HG02678 (cell line): ENCODE measurements around the gene TIAM2.

Source experiments
- ATAC-seq: cut with Tn5 transposase; IDR thresholded peaks from one replicate; pipeline ENCODE4 v1.9.1; 2021; ENCODE audit warnings: mild to moderate bottlenecking, moderate library complexity; ENCODE audit not compliant: unreplicated experiment

TIAM2 gene

DNA sequence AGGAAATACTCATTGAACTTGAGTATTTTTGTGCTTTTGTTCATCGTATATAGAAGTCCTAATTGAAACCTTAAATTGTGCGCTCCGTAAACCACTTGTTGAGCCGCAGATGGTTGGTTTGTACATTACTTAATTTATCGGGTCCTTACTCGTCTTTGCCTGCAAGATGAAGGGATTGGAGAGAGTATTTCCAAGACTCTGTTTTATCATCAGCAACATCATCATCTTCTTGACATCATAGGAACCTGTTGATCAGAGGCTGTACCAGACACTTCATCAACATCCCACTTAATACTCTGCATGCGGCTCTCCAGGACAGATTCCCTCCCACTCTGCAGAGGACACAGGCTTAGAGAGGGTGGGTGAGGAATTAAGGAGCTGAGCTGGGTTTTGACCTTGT lies 28.6 kb downstream of the TIAM2 start:
- no peak for ATAC-seq

DNA sequence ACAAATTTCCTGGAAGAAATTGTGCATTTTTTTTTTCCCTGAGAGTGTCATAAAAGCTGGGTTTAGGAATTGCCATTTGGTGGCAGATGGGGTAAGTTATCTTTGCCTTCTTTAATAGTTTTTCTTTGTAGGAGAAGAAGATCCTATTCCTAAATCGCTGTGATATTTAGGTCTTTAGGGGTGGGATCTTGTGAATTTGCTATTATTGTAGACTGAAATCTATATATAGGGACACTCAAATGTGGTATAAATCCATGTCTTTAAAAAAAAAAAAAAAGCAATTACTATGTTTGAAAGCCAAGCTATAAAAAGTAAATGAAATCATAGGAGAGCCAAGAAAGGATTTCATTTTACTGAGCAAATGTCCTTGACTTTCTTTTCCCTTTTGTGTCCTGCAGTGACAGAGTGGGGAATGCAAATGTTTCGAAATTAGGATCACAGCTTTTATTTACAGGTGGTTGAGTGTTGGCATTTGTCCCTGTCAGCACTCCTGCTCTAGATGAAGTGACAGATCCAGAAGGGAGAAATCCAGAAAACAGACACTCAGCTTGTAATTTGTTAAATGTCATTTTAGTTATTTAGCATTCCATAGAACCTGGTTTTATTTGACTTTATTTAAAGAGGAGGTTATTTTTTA lies 29.4 kb downstream of the TIAM2 start:
- ATAC-seq, result no peak

DNA sequence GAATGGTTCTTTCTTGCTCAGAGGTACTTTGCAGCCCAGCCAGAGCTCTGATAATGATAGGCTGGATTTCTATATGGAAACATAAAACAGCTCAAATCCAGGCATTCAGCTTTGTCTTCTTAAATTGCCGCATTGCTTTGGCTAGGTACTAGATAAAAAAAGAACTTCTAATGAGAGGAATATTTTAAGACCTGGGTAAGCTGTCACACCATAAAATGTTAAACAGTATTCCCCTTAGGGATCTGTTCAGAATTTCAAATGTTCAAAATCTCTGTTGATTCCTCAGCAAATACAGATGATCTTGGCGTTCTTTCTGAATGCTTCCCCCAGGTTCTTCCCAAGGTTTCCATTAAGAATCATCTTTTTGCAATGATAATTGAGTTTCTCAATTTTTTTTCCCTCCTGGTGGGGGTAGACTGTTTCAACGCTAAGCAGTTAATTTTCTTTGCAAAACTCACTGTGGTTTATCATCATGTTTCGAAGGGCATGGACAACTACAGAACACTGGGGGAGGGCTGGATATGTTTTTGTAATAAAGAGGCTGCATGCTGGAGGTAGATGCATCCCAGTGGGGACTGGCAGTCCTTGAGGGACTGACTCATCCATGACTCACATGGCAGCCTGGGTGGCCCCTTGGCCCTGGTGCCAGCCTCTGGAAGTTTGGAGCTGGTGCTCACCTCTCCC lies 31.0 kb downstream of the TIAM2 start:
- no peak for ATAC-seq

DNA sequence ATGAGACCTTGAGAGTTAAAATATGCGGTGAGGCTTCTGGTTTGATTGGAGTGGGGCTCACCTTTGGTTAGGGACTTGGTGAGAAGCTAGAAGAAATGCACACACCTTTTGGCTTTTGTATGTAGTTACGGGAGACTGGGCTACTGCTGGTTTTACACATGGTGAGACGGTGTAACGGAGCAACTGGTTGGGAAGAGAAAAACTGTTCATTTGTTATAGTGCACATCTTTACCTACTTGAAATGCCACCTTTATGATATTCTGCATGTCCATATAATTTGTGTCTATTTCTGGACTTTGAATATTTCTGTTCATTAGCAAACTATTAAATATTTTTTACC lies 31.6 kb downstream of the TIAM2 start:
- ATAC-seq, result no peak

DNA sequence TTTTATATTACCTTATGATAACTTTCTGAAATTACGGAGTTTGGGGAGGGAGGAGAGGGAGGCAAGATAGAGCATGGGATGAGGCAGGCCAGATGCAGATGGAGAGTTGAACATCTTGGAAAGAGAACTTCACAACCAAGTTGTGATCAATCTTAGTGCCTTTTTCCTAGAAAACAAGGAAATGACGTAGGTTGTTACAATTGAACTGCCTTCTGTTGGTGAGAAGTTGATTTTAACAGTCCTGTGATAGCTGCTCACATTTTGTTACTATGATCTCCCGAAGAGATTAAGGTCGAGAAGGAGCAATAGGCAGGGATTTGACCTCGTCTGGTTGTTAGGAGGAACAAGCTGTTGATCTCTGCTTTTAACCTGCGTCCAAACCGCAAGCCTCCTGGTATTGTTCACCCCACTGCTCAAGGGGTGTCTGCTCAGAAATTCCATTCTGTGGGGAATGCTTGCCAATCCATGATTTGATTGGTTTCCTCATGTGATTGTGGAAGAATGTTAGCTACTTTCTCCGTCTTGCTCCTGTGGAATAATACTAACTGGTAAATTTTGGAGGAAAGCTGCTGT lies 35.1 kb downstream of the TIAM2 start:
- no peak for ATAC-seq

DNA sequence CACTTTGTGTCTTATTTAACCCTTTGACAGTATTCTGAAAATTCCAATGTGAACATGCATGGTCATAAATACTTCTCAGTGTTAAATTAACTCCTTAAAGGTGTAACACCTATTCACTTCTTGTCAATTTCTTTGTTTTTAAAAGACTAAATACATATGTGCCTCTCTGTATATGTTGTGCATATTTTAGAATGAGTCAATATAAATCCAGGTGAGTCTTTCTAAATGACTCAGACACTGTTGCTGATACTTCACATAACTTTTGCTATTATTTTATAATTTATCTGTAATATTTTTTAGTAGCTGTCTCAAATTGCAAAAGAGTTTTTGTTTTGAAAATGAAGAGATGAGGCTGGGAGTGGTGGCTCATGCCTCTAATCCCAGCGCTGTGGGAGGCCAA lies 36.0 kb downstream of the TIAM2 start:
- ATAC-seq, result no peak

DNA sequence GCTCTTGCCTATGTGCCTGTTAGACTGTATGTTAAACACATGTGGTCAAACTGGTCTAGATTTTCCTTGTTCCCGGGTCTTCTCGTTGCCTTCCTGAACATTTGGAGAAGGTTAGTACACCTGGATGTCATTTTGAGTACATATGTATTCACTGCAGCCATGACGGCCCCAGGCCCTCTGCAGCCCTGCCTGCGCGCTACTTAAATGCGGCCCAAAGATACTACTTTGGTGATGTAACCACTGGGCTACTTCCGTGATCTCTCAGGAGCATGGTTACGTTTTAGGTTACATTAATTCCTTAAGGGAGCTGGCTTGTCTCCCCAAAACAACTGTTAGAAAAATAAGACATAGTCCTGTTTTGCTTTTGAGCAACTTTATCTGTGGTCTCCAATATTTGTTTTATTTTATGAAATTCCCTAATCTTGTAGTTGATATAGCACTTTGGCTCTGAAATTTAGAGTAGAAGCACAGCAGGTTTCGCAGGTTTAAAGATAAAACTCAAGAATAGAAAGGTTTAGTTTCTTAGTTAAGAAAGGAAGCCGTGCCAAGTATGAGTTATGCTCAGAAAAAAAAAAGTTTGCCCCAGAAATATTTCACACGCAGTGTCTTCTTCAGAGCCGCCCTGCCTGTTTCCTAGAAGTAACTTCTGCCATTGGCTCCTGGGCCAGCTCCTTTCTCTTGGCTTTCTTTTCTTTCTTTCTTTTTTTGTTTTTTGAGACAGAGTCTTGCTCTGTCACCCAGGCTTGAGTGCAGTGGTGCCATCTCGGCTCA lies 38.1 kb downstream of the TIAM2 start:
- no peak for ATAC-seq

DNA sequence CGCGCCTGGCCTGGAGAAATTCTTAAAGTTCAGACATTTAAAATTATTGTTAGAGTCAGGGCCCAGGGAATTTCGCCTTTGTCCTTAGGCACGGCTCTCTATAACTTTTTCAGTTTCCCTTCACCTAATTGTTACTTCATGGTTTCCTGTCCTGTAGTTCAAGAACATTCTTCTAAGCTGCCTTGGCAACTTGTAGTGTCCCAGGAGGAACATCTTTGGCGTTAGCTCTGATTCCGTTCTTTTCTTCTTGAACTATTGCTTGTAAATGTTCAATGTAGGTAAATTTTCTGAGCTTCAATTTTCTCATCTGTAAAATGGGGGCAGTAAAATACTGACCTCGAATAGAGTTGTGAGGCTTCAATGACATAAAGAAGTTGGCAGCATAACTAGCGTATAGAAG lies 41.8 kb downstream of the TIAM2 start:
- ATAC-seq, result no peak

DNA sequence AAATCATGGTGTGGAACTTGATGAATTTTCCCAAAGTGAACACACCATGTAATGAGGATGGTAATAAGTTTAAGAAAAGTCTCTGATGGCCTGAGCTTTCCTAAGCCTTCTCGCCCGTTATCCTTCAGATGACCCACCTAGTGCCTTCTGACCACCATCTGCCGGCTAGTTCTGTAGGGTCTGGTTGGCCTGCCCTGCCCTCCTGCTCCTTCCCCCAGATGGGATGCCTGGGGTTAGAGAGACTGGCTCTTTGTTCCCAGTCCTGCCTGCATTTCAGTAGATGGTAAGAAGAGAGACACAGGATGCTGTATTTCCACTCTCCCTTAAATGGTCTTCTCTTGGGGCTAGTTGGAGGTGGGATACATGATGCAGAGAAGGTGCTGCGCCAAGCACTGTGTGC lies 43.0 kb downstream of the TIAM2 start:
- no peak for ATAC-seq

DNA sequence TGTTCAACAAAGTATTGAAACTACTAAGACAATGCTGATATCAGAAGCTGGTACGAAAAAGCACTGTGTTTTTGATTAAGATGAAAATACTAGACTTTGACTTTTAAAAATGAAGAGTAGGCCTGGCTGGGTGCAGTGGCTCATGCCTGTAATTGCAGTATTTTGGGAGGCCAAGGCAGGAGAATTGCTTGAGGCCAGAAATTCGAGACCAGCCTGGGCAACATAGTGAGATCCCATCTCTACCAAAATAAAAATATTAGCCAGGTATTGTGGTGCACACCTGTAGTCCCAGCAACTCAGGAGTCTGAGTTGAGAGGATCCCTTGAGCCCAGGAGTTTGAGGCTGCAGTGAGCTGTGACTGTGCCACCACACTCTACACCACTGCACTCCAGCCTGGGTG lies 43.4 kb downstream of the TIAM2 start:
- ATAC-seq, result no peak

DNA sequence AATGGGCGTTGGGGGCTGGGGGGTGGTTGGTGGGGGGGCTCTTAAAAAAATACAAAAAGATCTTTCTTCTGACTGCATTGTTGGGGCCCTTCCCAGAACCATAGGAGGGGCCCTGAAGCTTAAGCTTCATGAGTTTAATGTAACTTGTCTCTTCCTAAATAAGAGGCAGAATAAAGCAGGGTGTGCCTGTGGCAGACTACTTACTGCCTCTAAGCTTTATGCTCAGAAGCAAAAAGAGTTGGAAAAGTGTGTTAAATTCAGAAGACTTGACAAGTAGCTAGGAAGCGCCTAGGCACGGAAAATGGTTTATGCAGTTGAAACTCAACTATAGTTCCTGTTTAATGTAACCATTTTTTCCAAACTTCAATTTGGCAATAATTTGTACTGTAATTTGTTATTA lies 44.5 kb downstream of the TIAM2 start:
- ATAC-seq, result no peak

DNA sequence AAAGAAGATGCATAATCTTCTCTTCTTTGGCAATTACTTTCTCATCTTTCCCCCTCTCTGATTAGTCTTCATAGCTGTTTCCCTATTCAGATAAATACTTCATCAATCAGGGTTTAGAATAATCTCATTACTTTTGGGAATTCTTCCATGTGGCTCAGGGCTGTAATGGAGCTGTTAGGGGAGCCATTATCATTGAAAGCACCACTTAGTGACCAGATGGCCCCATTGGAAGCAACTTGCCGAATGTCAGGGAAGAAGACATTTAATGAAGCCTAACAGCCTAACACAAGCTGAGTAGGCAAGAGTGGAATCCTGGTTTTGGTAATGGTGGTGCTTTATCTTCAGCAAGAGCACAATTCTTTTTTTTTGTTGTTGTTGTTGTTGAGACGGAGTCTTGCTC lies 45.0 kb downstream of the TIAM2 start:
- no peak for ATAC-seq

DNA sequence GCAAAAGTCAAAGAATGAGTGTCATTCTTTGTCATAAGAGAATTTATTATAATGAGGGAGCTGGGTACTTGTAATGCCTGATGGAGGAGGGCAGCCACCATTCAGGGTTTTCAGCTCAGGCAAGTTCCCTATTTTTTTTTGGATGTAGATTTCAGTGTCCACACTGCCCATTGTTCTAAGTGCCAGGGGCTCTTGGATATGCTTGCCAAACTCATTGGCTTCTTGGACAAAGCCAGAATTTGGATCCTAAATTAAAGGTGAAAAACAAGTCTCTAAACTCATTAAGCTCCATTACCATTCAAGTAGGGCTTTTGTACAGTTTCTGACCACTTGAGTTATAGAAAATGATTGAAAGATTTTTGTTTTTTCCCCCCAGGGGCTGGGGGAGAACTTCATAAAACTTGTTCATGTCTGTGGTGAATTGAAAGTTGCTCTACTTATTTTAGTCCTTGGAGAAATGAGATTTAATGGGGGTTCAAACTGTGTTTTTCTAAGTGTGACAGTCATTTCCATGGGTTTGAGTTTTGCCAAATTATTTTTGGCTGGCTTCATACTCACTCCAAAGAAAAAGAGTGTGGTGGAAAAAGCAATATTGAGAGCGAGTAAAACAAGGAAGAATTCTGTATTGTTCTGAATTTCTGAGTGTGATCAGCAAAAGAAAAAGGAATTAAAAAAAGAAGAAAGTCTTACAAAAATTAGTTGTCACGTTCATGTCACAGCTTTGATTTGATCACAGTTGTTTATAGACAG lies 46.0 kb downstream of the TIAM2 start:
- ATAC-seq, result no peak

DNA sequence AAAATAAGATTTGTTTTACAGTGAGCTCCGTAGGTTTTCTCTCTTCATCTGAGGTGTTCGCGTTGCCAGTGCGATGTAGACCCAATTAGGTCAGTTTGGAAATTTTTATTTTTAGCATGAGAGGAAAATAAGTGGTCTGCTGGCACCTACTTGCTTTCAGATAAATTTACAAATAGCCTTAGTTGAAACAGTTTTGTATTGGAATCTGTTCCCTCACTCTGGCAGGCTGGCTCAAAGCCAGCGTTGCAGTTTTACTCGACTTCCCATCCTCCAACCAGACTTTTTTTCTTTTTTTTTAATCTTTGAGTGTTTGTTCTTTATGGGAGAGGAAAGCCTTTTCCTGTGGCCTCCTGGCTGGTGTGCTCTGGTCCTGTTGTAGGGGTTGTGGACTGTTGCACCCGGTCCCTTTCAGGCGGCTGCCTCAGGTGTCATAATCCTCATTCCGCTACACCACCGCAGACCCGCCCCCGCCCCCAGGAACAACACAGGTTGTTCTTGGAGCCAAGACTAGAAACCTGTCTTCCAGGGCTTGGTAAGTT lies 46.7 kb downstream of the TIAM2 start:
- ATAC-seq, result no peak

DNA sequence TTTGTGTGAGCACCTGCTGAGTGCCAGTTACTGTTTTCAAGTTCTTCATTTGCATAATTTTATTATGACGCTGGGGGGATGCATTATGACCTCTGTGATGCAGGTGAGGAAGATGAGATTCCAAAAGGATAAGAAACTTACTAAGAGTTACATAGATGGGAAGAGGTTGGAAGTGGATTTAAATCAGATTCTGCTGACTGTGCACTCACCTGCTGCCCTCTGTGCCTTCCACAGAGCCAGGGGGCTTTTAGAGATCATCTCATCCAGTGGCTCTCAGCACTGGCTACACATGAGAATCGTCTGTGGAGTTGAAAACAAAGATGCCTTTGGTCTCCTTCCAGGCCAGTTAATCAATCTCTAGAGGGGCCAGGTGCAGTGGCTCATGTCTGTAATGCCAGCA lies 47.9 kb downstream of the TIAM2 start:
- no peak for ATAC-seq

DNA sequence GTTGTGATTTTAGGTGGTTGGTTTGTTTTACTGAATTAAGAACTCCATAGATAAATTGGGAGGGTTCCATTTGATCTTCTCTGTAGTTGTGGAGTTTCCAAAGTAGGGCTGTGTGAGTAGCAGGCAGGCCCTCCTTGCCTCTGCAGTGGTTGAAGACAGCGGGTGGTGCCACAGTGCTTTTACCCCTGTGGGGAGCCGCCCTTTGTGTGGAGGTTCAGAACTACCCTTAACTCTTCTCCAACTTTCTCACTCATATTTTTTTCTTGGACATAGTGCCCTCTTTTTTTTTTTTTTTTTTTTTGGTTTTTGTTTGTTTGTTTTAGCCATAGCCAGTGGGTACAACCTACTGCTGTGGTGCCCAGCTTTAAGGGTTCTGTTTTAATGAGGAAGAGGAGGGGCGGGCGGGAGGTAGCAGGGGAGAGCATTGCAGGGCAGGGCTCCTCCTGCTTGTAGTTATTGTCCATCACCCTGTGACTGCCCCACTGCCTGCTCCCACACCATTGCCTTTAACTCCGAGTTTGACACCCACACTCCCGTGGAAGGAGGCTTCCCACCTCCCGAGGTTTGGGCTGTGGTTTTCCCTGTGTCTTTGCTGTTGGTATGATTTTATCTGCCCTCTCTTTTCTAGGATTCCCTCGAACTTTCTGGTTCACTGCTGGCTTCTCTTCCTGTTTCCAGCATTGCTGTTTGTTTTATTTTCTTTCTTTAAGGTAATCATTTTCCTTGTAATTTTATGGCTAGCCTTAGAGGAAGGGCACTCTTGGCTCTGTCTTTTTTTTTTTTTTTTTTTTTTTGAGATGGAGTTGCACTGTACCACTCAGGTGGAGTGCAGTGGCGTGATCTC lies 50.7 kb downstream of the TIAM2 start:
- ATAC-seq, result no peak

DNA sequence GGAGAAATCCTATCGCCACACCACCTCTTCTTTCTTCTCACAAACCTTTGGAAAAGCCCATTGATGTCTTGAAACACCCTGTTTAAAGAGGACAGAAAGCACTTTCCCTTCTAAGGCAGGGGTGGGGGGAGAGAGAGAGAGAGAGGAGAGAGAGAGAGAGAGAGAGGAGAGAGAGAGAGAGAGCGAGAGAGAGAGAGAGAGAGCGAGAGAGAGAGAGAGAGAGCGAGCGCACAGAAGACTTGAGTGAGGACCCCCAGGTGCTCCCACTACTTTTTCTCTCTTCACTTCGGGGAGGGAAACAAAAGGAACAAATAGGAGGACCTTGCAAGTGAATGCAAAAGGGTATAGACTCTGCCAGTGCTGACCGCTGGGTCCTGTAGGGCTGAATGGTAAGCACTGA lies 52.4 kb downstream of the TIAM2 start:
- ATAC-seq, result no peak

DNA sequence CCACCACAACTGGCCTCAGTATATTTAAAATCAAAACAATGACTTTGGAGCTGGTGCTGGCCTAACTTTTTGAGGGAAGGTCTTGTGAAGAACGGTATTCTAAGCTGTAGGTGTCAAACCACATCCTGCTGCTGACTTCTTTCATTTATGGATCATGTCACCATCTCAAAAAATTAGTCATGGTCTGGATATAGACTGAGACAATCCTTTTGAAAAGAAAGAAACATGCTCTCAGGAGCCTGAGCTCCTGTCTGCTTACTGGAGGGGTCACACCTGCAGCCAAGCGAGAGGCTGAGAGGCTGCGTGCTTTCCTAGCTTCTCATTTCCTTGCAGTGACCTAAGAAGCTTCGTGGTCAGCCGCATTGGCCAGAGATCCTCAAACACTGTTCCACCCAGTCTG lies 55.2 kb downstream of the TIAM2 start:
- ATAC-seq, result peak; percentile 86

DNA sequence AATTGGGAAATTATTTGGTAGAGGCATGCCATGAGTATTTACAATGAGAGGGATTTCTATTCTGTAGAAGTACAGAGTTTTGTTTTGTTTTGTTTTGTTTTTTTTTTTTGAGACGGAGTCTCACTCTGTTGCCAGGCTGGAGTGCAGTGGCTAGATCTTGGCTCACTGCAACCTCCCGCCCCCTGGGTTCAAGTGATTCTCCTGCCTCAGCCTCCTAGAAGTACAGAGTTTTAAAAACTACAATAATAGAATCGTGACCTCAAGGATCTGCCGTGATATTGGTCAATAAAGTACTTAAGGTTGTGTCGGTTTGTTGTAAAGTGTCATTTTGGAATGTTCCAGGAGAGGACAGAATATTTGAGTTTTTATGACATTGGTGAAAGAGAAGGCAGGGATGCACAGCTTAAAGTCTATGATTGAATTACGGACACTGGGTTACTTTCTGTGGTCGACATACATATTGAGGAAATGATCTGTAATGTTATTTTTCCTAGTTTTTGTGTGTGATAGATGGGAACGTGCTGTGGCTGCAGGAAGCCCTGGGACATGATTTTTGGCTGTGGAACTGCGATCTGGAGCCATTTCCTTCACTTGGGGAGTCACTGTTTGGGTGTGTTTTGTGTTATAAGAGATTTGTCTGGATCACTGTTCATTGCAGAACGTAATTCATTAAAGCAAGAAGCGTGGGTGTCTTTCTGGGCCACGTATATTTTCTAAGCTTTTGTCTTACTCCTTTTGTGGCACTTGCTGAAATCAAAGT lies 59.6 kb downstream of the TIAM2 start:
- no peak for ATAC-seq
